Measurements from ENCODE around the gene TPRN.
A peak's percentile ranks its signal among the peaks of the same experiment; 100 is the strongest.

TPRN gene

DNA sequence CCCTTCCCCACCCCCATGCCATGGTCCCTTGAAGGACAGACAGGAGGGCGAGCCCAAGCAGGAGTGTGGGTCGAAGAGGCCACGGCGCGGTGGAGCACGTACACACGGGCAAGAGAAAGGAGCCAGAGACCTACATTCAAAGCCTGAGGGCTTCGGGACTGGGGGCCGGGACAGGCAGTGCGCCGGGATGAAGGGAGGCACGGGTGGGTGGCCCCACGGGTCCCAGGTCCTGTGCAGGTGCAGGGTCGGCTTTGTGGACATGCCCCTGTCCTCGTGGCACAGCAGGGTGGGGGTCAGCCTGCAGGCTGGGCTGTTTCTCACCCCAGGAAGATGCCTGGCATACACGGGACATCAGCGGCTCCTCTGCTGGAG is 40.5 kb downstream of the TPRN start:
- H3K4me1 ChIP-seq (ENCODE audit: insufficient read depth, insufficient read length), result peaks cover 40% of the 10 kb centered on the region
- H3K36me3 ChIP-seq (ENCODE audit: insufficient read depth, insufficient read length, low read length), result no peaks in the 10 kb centered on the region
- no peak overlapping the region for H3K9ac ChIP-seq (ENCODE audit: insufficient read length, low read depth)
- TF ChIP-seq SUZ12 (IDR thresholded peaks at IDR 0.05; ENCODE audit: extremely low read depth, insufficient read depth, insufficient read length) (no peak), ZNF274 (IDR thresholded peaks at IDR 0.05; ENCODE audit: low read depth, low read length) (no peak), YY1 (IDR thresholded peaks at IDR 0.05; ENCODE audit: insufficient read depth, insufficient read length) (no peak)
- no peaks in the 10 kb centered on the region for H3K9me3 ChIP-seq (ENCODE audit: insufficient read depth, low read length)
- no peak overlapping the region for H3K4me3 ChIP-seq (ENCODE audit: insufficient read length, low read depth)
- no peak for DNase-seq (ENCODE audit: low read depth, low spot score)
- H3K27me3 ChIP-seq (ENCODE audit: insufficient read depth, insufficient read length), result peaks cover 94% of the 10 kb centered on the region

DNA sequence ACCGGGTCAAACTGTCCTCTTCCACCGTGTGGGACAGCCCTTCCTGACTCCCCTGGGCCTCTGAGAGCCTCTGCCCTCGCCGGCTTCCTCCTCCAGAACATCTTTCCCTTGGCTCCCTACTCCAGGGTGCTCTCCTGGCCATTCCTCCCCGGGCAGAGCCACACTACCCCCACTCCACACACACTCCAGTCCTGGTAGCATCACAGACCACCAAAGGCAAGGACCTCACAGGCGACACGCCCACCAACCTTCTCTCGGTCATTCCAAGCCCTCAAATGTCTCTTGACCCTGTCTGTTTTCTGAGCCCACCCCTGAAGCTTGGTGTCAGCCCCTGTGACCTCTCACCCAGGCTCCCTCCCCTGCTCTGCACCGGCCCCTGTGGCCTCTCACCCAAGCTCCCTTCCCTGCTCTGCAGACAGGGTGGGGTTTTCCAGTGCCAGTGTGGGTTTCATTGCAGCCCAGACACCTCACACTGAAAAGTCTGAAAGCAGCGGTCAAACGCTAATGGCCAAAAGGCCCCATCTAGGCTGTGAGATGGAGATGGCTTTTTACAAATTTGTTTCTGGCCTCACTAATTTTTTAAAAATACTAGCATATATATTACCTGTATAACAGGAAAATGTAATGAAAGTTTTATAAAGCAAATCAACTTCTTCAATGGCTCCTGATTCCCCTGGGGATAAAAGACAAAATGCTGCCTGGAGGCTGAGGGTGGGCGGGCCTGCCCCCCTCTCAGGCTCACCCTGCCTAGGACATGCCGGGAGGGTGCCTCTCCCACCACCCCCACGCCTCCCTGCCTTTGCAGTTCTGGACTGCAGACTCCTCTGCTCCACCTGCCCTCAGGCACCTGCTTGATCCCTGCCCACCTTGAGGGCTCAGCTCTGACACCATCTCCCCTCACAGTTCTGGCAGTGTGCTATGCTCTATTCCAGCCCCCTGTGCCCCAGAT is 41.2 kb downstream of the TPRN start:
- TF ChIP-seq YY1 (IDR thresholded peaks at IDR 0.05; ENCODE audit: insufficient read depth, insufficient read length) (no peak), ZNF274 (IDR thresholded peaks at IDR 0.05; ENCODE audit: low read depth, low read length) (no peak), SUZ12 (IDR thresholded peaks at IDR 0.05; ENCODE audit: extremely low read depth, insufficient read depth, insufficient read length) (no peak)
- H3K9ac ChIP-seq (ENCODE audit: insufficient read length, low read depth), result peak overlapping the region; percentile 50
- H3K9me3 ChIP-seq (ENCODE audit: insufficient read depth, low read length), result no peaks in the 10 kb centered on the region
- peaks cover 93% of the 10 kb centered on the region for H3K27me3 ChIP-seq (ENCODE audit: insufficient read depth, insufficient read length)
- no peak for DNase-seq (ENCODE audit: low read depth, low spot score)
- no peak overlapping the region for H3K4me3 ChIP-seq (ENCODE audit: insufficient read length, low read depth)
- H3K36me3 ChIP-seq (ENCODE audit: insufficient read depth, insufficient read length, low read length), result no peaks in the 10 kb centered on the region
- H3K4me1 ChIP-seq (ENCODE audit: insufficient read depth, insufficient read length), result peaks cover 40% of the 10 kb centered on the region

DNA sequence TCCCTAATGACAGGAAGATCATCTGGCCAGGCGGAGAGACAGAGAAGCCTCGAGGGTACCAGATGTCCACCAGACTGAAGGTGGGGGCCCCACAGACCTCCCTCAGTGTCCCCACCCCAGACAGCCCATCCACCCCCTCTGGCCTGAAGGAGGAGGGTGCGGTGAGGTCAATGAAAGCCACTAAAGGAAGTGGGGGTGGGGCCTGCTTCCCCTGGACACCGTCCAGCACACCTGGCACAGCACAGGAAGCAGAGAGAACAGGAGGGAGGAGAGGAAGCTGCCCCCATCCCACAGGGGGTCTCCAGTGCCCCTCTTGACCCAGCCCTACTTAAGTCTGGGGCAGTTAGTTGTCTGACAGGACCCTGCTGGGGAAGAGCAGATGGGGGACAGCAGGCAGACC is 41.9 kb downstream of the TPRN start:
- Histone ChIP-seq H3K4me3 (ENCODE audit: insufficient read length, low read depth) (no peak overlapping the region), H3K9ac (ENCODE audit: insufficient read length, low read depth) (peak overlapping the region; percentile 50), H3K4me1 (ENCODE audit: insufficient read depth, insufficient read length) (peaks cover 37% of the 10 kb centered on the region), H3K36me3 (ENCODE audit: insufficient read depth, insufficient read length, low read length) (no peaks in the 10 kb centered on the region), H3K27me3 (ENCODE audit: insufficient read depth, insufficient read length) (peaks cover 86% of the 10 kb centered on the region), H3K9me3 (ENCODE audit: insufficient read depth, low read length) (no peaks in the 10 kb centered on the region)
- no peak for DNase-seq (ENCODE audit: low read depth, low spot score)
- no peak for TF ChIP-seq SUZ12 (IDR thresholded peaks at IDR 0.05; ENCODE audit: extremely low read depth, insufficient read depth, insufficient read length)
- no peak for TF ChIP-seq YY1 (IDR thresholded peaks at IDR 0.05; ENCODE audit: insufficient read depth, insufficient read length)
- TF ChIP-seq ZNF274 (IDR thresholded peaks at IDR 0.05; ENCODE audit: low read depth, low read length), result no peak

DNA sequence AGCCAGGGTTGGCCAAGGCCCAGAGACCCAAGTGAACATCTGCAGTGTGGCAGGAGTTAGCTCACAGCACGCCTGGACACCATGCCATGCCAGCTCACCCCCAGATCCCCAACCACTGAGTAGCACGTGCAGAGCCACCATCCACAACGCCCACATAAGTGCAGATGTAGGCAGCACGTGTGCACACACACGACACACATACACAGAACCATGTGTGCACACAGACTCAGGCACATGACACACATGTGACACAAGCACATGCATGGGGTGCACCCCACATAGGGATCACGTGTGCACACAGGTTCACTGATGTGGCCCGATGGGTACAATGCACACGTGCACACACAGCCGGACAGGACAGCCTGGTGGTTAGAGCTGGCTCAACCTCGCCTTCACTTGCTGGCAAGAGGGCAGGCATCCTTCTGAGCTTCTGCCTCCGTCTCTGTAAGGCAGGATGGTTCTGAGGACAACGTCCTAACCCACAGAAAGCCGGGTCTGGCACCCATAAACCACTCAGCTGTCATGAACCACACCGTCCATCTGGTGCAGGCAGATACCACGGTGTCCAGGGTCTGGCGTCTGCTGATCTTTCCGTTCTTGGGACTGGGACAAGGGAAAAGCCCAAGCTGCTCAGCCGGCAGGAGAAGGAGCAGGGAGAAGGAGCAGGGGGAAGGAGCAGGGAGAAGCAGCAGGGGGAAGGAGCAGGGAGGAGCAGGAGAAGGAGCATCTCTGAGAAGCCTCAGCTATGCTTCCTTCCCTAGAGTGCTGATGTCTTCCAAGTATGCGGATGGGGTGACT is 42.7 kb downstream of the TPRN start:
- no peaks in the 10 kb centered on the region for H3K9me3 ChIP-seq (ENCODE audit: insufficient read depth, low read length)
- peaks cover 34% of the 10 kb centered on the region for H3K4me1 ChIP-seq (ENCODE audit: insufficient read depth, insufficient read length)
- no peak overlapping the region for H3K4me3 ChIP-seq (ENCODE audit: insufficient read length, low read depth)
- no peak for DNase-seq (ENCODE audit: low read depth, low spot score)
- H3K27me3 ChIP-seq (ENCODE audit: insufficient read depth, insufficient read length), result peaks cover 78% of the 10 kb centered on the region
- TF ChIP-seq SUZ12 (IDR thresholded peaks at IDR 0.05; ENCODE audit: extremely low read depth, insufficient read depth, insufficient read length), result no peak
- no peak for TF ChIP-seq ZNF274 (IDR thresholded peaks at IDR 0.05; ENCODE audit: low read depth, low read length)
- TF ChIP-seq YY1 (IDR thresholded peaks at IDR 0.05; ENCODE audit: insufficient read depth, insufficient read length), result no peak
- no peaks in the 10 kb centered on the region for H3K36me3 ChIP-seq (ENCODE audit: insufficient read depth, insufficient read length, low read length)
- peak overlapping the region; percentile 18 for H3K9ac ChIP-seq (ENCODE audit: insufficient read length, low read depth)

DNA sequence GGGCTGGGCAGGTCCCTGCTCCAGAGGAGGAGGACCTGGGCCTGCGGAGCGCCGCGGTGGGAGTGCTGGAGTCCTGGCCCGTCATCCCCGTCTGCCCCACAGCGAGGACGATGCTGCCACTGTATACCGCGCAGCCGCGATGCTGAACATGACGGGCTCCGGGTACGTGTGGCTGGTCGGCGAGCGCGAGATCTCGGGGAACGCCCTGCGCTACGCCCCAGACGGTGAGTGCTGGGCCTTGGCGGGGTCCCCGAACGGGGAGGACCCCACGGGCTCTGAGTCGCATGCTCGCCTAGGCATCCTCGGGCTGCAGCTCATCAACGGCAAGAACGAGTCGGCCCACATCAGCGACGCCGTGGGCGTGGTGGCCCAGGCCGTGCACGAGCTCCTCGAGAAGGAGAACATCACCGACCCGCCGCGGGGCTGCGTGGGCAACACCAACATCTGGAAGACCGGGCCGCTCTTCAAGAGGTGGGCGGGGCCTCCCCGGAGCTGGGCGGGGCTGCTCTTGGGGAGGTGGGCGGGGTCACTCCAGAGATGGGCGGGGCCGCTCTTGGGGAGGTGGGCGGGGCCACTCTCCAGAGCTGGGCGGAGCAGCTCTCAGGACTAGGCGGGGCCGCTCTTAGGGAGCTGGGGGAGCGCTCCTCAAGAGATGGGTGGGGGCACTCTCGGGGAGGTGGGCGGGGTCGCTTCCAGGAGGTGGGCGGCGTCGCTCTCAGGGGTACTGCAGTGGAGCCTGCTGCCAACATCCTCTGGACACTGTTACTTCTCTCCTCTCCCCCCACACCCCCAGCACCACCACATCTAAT is 43.8 kb downstream of the TPRN start:
- TF ChIP-seq SUZ12 (IDR thresholded peaks at IDR 0.05; ENCODE audit: extremely low read depth, insufficient read depth, insufficient read length) (no peak), YY1 (IDR thresholded peaks at IDR 0.05; ENCODE audit: insufficient read depth, insufficient read length) (no peak), ZNF274 (IDR thresholded peaks at IDR 0.05; ENCODE audit: low read depth, low read length) (no peak)
- Histone ChIP-seq H3K4me3 (ENCODE audit: insufficient read length, low read depth) (peak overlapping the region; percentile 52), H3K4me1 (ENCODE audit: insufficient read depth, insufficient read length) (peaks cover 31% of the 10 kb centered on the region), H3K9me3 (ENCODE audit: insufficient read depth, low read length) (no peaks in the 10 kb centered on the region), H3K36me3 (ENCODE audit: insufficient read depth, insufficient read length, low read length) (no peaks in the 10 kb centered on the region), H3K27me3 (ENCODE audit: insufficient read depth, insufficient read length) (peaks cover 68% of the 10 kb centered on the region), H3K9ac (ENCODE audit: insufficient read length, low read depth) (peak overlapping the region; percentile 77)
- DNase-seq (ENCODE audit: low read depth, low spot score), result no peak

DNA sequence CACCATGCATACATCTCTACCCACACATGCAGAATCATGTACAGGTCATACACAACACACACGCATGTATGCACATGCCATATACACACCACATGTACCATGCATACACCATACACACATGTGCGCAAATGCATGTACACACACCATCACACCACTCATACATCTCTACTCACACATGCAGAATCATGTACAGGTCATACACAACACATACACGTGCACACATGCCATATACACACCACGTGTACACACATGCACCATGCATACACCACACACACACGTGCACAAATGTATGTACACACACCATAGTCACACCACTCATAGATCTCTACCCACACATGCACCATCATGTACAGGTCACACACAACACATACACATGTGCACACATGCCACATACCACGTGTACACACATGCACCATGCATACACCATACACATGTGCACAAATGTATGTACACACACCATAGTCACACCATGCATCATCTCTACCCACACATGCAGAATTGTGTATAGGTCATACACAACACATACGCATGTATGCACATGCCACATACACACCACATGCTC is 47.6 kb downstream of the TPRN start:
- H3K9ac ChIP-seq (ENCODE audit: insufficient read length, low read depth), result no peak overlapping the region
- no peak for TF ChIP-seq YY1 (IDR thresholded peaks at IDR 0.05; ENCODE audit: insufficient read depth, insufficient read length)
- no peak for TF ChIP-seq SUZ12 (IDR thresholded peaks at IDR 0.05; ENCODE audit: extremely low read depth, insufficient read depth, insufficient read length)
- TF ChIP-seq ZNF274 (IDR thresholded peaks at IDR 0.05; ENCODE audit: low read depth, low read length), result no peak
- no peak for DNase-seq (ENCODE audit: low read depth, low spot score)
- no peaks in the 10 kb centered on the region for H3K36me3 ChIP-seq (ENCODE audit: insufficient read depth, insufficient read length, low read length)
- no peaks in the 10 kb centered on the region for H3K9me3 ChIP-seq (ENCODE audit: insufficient read depth, low read length)
- H3K4me3 ChIP-seq (ENCODE audit: insufficient read length, low read depth), result no peak overlapping the region
- peaks cover 33% of the 10 kb centered on the region for H3K27me3 ChIP-seq (ENCODE audit: insufficient read depth, insufficient read length)
- peaks cover 23% of the 10 kb centered on the region for H3K4me1 ChIP-seq (ENCODE audit: insufficient read depth, insufficient read length)
